Heart left ventricle (tissue), 13 donors: ENCODE data around the gene CAP1.

ENCODE experiments used
- CTCF ChIP-seq, 12 donors: fragments of 200-600 bp; sonication (generic) in 4 of 12; IDR thresholded peaks; one replicate each; pipeline versions ENCODE4 v1.5.0 to v1.8.0; 2018 to 2022; ENCODE audit warnings: antibody characterized with exemption in 12 of 12, mild to moderate bottlenecking in 5 of 12
- POLR2A ChIP-seq, 2 donors: fragments of 450-650 bp; IDR thresholded peaks; one replicate each; pipeline ENCODE4 v1.6.1; 2017; ENCODE audit warnings: antibody characterized with exemption in 2 of 2, mild to moderate bottlenecking in 2 of 2, moderate library complexity in 2 of 2
- donor health status: ischemic (EF 13 %, LVEDD 7.1; RV severe dilation, severe dysfunction).
- donor health status: DM: no; HTN: yes; CAD: no.
- donor health status: DM: no; HTN: no; CAD: no.
- donor health status: ischemic (EF 25% LVEDD 6.9; RV normal size, moderate dysfunction).
- donor health status: ischemic (EF 25% LVEDD 5.7; RV mildly dilated, moderate dysfunction).
- donor health status: ischemic (EF 35%, LVEDD 5.7; RV mildly dilated, moderate dysfunction).
- donor health status: nonischemic (EF 11% LVEDD 7.7; RV severe dilation, severe dysfunction).
- donor health status: DM: yes; HTN: yes; CAD: no.
- donor health status: PGD.
- donor health status: ischemic (EF 29% LVEDD 5.4; RV normal size, mild dysfunction).
- donor health status: nonischemic (EF 23%, LVEDD 6.1; RV moderate dilation, normal function).

- no peak for TF ChIP-seq POLR2A (IDR thresholded peaks at IDR 0.05)
- TF ChIP-seq CTCF (IDR thresholded peaks at IDR 0.05): no peak
These were observed 79.6 kb downstream of the CAP1 start for GRCh38 chr1:40120128-40120527.
